Neural progenitor cell (in vitro differentiated cells): ENCODE results near the gene ACER3. TPM values are rescaled to one million over a fixed set of nuclear protein-coding genes. Genes with fewer than 3 reads are reported as not detected.

Experiments used
- DNase-seq: peaks from one replicate; pipeline ENCODE4 v3.0.0-alpha.2; 2016; ENCODE audit warnings: low spot score
- H2AFZ ChIP-seq: fragments of 200-600 bp; sonication (generic); replicated peaks from 2 replicates; pipeline ENCODE4 v1.6.1; 2016; ENCODE audit warnings: antibody characterized with exemption
- H3F3A ChIP-seq: fragments of 200-600 bp; sonication (generic); 2 replicates; pipeline ENCODE4 v1.6.1; 2016; ENCODE audit warnings: antibody characterized with exemption, low read depth
- H3K27ac ChIP-seq: fragments of 200-600 bp; sonication (generic); 2 replicates; pipeline ENCODE4 v1.5.1; 2016; ENCODE audit warnings: mild to moderate bottlenecking
- H3K27me3 ChIP-seq: fragments of 200-600 bp; sonication (generic); 2 replicates; pipeline ENCODE4 v1.6.1; 2016; ENCODE audit warnings: mild to moderate bottlenecking, moderate library complexity
- H3K36me3 ChIP-seq: fragments of 200-600 bp; sonication (generic); 2 replicates; pipeline ENCODE4 v1.5.1; 2016
- H3K4me1 ChIP-seq: fragments of 200-600 bp; sonication (generic); 2 replicates; pipeline ENCODE4 v1.6.1; 2016; ENCODE audit warnings: mixed run types
- H3K4me2 ChIP-seq: fragments of 200-600 bp; sonication (generic); 2 replicates; pipeline ENCODE4 v1.6.1; 2016
- H3K4me3 ChIP-seq: fragments of 200-600 bp; sonication (generic); 2 replicates; pipeline ENCODE4 v1.5.1; 2016
- H3K79me2 ChIP-seq: fragments of 200-600 bp; sonication (generic); 2 replicates; pipeline ENCODE4 v1.6.1; 2016; ENCODE audit warnings: low read depth
- H3K9ac ChIP-seq: fragments of 200-600 bp; sonication (generic); 2 replicates; pipeline ENCODE4 v1.6.1; 2016
- H3K9me3 ChIP-seq: fragments of 200-600 bp; sonication (generic); 2 replicates; pipeline ENCODE4 v1.5.1; 2016; ENCODE audit warnings: low read depth
- H4K20me1 ChIP-seq: fragments of 200-600 bp; sonication (generic); 2 replicates; pipeline ENCODE4 v1.6.1; 2016; ENCODE audit warnings: low read depth
- H3K27ac Mint-ChIP-seq: 3 replicates; pipeline ENCODE4 v1.8.0; 2021; ENCODE audit warnings: mixed read lengths
- H3K27me3 Mint-ChIP-seq: 2 replicates; pipeline ENCODE4 v1.8.0; 2022; ENCODE audit warnings: low read depth, mild to moderate bottlenecking, inconsistent platforms, moderate library complexity, mixed read lengths; ENCODE audit not compliant: insufficient read depth
- H3K36me3 Mint-ChIP-seq: 3 replicates; pipeline ENCODE4 v1.8.0; 2021; ENCODE audit warnings: mixed read lengths
- H3K4me1 Mint-ChIP-seq: 3 replicates; pipeline ENCODE4 v1.8.0; 2021; ENCODE audit warnings: mixed read lengths
- H3K4me3 Mint-ChIP-seq: 3 replicates; pipeline ENCODE4 v1.8.0; 2021; ENCODE audit warnings: mild to moderate bottlenecking, moderate library complexity, mixed read lengths
- H3K9me3 Mint-ChIP-seq: 3 replicates; pipeline ENCODE4 v1.8.0; 2020; ENCODE audit warnings: mixed read lengths
- CTCF ChIP-seq: fragments of 200-600 bp; sonication (generic); IDR thresholded peaks from 2 replicates; pipeline ENCODE4 v1.5.1; 2017; ENCODE audit warnings: antibody characterized with exemption, mild to moderate bottlenecking
- EZH2 ChIP-seq: fragments of 200-600 bp; sonication (generic); IDR thresholded peaks from 2 replicates; pipeline ENCODE4 v1.6.1; 2017; ENCODE audit warnings: antibody characterized with exemption, mild to moderate bottlenecking, moderate library complexity
- EZH2phosphoT487 ChIP-seq: fragments of 200-600 bp; sonication (generic); IDR thresholded peaks from 2 replicates; pipeline ENCODE4 v1.6.1; 2017; ENCODE audit warnings: antibody characterized with exemption
- total RNA-seq: library from RNA; depleted of rRNA; stranded (reverse); fragments of >200 nt; gene quantifications from 2 replicates; pipeline ENCODE4 v1.2.3, GENCODE V29; 2015; ENCODE audit warnings: low replicate concordance

The ACER3 gene
- total RNA-seq, 1 donor from 2014 or later, result 18.9 TPM

- no peaks in the 10 kb centered on the region for H3K27me3 ChIP-seq
- Mint-ChIP-seq H3K36me3 (no peaks in the 10 kb centered on the region), H3K4me1 (no peaks in the 10 kb centered on the region), H3K4me3 (no peak overlapping the region), H3K9me3 (no peaks in the 10 kb centered on the region), H3K27ac (no peak overlapping the region), H3K27me3 (no peaks in the 10 kb centered on the region)
- no peaks in the 10 kb centered on the region for H3K4me1 ChIP-seq
- no peak overlapping the region for H2AFZ ChIP-seq
- no peak for TF ChIP-seq EZH2phosphoT487
- H3K4me3 ChIP-seq, result no peak overlapping the region
- no peak overlapping the region for H3K4me2 ChIP-seq
- no peaks in the 10 kb centered on the region for H3F3A ChIP-seq
- no peak overlapping the region for H3K27ac ChIP-seq
- H3K9ac ChIP-seq, result no peak overlapping the region
- DNase-seq, result no peak
- H3K79me2 ChIP-seq, result peaks cover 14% of the 10 kb centered on the region
- no peaks in the 10 kb centered on the region for H3K9me3 ChIP-seq
- no peaks in the 10 kb centered on the region for H3K36me3 ChIP-seq
- no peaks in the 10 kb centered on the region for H4K20me1 ChIP-seq
Measured at GRCh38 chr11:76880956-76881355, 20.2 kb downstream of the ACER3 start.

- H3K36me3 Mint-ChIP-seq, result no peaks in the 10 kb centered on the region
- Histone ChIP-seq H3K4me3 (no peak overlapping the region), H3K9me3 (no peaks in the 10 kb centered on the region), H3K27ac (no peak overlapping the region), H3K27me3 (no peaks in the 10 kb centered on the region), H4K20me1 (no peaks in the 10 kb centered on the region), H2AFZ (no peak overlapping the region), H3F3A (no peaks in the 10 kb centered on the region), H3K4me2 (no peak overlapping the region), H3K4me1 (peaks cover 8% of the 10 kb centered on the region), H3K36me3 (no peaks in the 10 kb centered on the region), H3K79me2 (peaks cover under 1% of the 10 kb centered on the region), H3K9ac (no peak overlapping the region)
- H3K9me3 Mint-ChIP-seq, result no peaks in the 10 kb centered on the region
- TF ChIP-seq EZH2 (no peak), CTCF (no peak), EZH2phosphoT487 (no peak)
- no peaks in the 10 kb centered on the region for H3K27me3 Mint-ChIP-seq
- no peak overlapping the region for H3K27ac Mint-ChIP-seq
- H3K4me1 Mint-ChIP-seq, result peaks cover 8% of the 10 kb centered on the region
- H3K4me3 Mint-ChIP-seq, result no peak overlapping the region
- DNase-seq, result no peak
Measured at GRCh38 chr11:76885390-76886097, 24.8 kb downstream of the ACER3 start.

GRCh38 chr11:76888989-76889388, 28.3 kb downstream of the ACER3 start:
- no peaks in the 10 kb centered on the region for H3K36me3 Mint-ChIP-seq

More at GRCh38 chr11:76888989-76889388, 28.3 kb downstream of the ACER3 start:
- H3F3A ChIP-seq, result no peaks in the 10 kb centered on the region
- peaks cover 16% of the 10 kb centered on the region for H3K4me1 Mint-ChIP-seq
- no peaks in the 10 kb centered on the region for H3K27me3 ChIP-seq
- no peak overlapping the region for H3K9ac ChIP-seq
- DNase-seq, result no peak
- no peaks in the 10 kb centered on the region for H4K20me1 ChIP-seq
- H3K27ac Mint-ChIP-seq, result no peak overlapping the region
- no peak overlapping the region for H2AFZ ChIP-seq
- no peaks in the 10 kb centered on the region for H3K9me3 Mint-ChIP-seq
- no peaks in the 10 kb centered on the region for H3K9me3 ChIP-seq
- no peak overlapping the region for H3K4me3 Mint-ChIP-seq
- peaks cover 4% of the 10 kb centered on the region for H3K79me2 ChIP-seq
- no peak overlapping the region for H3K27ac ChIP-seq
- peaks cover 19% of the 10 kb centered on the region for H3K4me1 ChIP-seq
- H3K4me2 ChIP-seq, result no peak overlapping the region
- no peaks in the 10 kb centered on the region for H3K36me3 ChIP-seq
- H3K4me3 ChIP-seq, result no peak overlapping the region
- no peak for TF ChIP-seq EZH2phosphoT487
- TF ChIP-seq CTCF, result no peak
- no peaks in the 10 kb centered on the region for H3K27me3 Mint-ChIP-seq
